ENCODE data around the gene AMN1. TPM values are rescaled to one million over a fixed set of nuclear protein-coding genes. Genes with fewer than 3 reads are reported as not detected.
"Not testable (repeated sequence)": the region's sequence is repeated elsewhere in the genome, so short reads cannot be mapped to it uniquely, and the experiment has no call there.

The AMN1 gene
- total and polyA plus RNA-seq, 4 donors = 22.3 to 43.9 (median 39.7) TPM

DNA sequence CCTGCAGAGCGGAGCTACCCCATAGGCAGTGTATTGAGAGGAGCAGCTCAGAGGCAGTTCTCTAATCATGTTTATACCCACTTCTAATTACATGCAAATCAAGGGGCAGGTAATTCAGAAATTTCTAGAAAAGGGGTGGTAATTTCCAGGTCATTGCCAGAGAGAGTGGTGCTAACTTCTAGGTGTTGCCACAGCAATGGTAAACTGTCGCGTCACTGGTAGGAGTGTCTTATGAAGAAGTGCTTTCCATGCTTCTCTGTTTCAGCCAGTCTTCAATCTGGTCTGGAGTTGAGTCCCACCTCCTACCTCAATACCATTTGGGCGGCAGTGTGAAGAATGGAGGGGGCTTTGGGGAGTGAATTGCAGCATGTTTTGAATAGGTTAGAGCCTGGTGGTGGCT is 8.5 kb upstream of the AMN1 start:
- no peaks in the 10 kb centered on the region for H3K4me1 ChIP-seq (ENCODE audit: control insufficient read depth, insufficient read depth, low read length)
- no peak overlapping the region for H3K27ac ChIP-seq (ENCODE audit: low read depth, low read length)
- H3K4me3 ChIP-seq (ENCODE audit: low read depth, low read length) = no peak overlapping the region
- no CpG with 5 or more reads among the region's 4 CpGs for WGBS (ENCODE audit: insufficient coverage)
- DNase-seq (ENCODE audit: low read depth in 4 of 6, low spot score in 6 of 6) = no peak
- no peaks in the 10 kb centered on the region for H3K27me3 ChIP-seq (ENCODE audit: control insufficient read depth, insufficient read depth, low read length)
- no peaks in the 10 kb centered on the region for H3K36me3 ChIP-seq (ENCODE audit: control insufficient read depth, insufficient read depth, low read length)
- H3K9me3 ChIP-seq (ENCODE audit: control insufficient read depth, insufficient read depth, low read length) = no peaks in the 10 kb centered on the region

- no peaks in the 10 kb centered on the region for H3K4me1 ChIP-seq (ENCODE audit: control insufficient read depth, insufficient read depth, low read length)
- H3K27me3 ChIP-seq (ENCODE audit: control insufficient read depth, insufficient read depth, low read length) = no peaks in the 10 kb centered on the region
- no peaks in the 10 kb centered on the region for H3K36me3 ChIP-seq (ENCODE audit: control insufficient read depth, insufficient read depth, low read length)
- no peak overlapping the region for H3K4me3 ChIP-seq (ENCODE audit: low read depth, low read length)
- DNase-seq (ENCODE audit: low read depth in 4 of 6, low spot score in 6 of 6) = no peak
- H3K9me3 ChIP-seq (ENCODE audit: control insufficient read depth, insufficient read depth, low read length) = no peaks in the 10 kb centered on the region
- no peak overlapping the region for H3K27ac ChIP-seq (ENCODE audit: low read depth, low read length)
Measured at GRCh38 chr12:31736472-31736871, 7.7 kb upstream of the AMN1 start.

- 88% methylated on average over 7 of the region's 15 CpGs for WGBS (ENCODE audit: insufficient coverage)
- H3K9me3 ChIP-seq (ENCODE audit: control insufficient read depth, insufficient read depth, low read length); H3K4me3 ChIP-seq (ENCODE audit: low read depth, low read length); H3K36me3 ChIP-seq (ENCODE audit: control insufficient read depth, insufficient read depth, low read length); H3K27ac ChIP-seq (ENCODE audit: low read depth, low read length); H3K4me1 ChIP-seq (ENCODE audit: control insufficient read depth, insufficient read depth, low read length); H3K27me3 ChIP-seq (ENCODE audit: control insufficient read depth, insufficient read depth, low read length); DNase-seq (ENCODE audit: low read depth in 4 of 6, low spot score in 6 of 6): not testable (repeated sequence)
Measured at GRCh38 chr12:31733549-31734432, 5.0 kb upstream of the AMN1 start.

DNA sequence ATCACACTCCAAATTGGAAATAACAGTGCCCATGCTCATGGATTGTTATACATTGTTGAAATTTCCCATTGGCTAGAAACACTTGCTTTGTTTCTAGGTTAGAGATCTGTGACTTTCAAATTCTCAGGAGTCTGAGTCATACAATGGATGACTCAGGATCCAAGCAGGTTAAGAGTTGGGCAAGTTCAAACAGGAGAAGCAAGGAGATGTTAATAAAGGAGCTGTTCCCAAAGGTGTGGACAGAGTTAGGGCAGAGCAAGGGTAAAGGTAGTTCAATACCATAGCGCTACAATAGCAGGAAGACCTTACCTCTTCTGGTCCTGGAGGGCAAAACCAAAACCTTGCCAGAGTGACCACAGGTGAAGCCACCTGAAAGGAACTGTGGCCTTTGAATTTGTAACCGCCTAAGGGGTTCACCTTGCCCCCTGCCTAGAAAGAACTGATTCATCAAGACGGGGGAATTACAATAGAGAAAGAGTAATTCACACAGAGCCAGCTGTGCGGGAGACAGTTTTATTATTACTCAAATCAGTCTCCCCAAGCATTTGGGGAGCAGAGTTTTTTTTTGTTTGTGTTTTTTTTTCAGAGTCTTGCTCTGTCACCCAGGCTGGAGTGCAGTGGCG is 4.2 kb upstream of the AMN1 start:
- Histone ChIP-seq H3K9me3 (ENCODE audit: control insufficient read depth, insufficient read depth, low read length) (no peaks in the 10 kb centered on the region), H3K27me3 (ENCODE audit: control insufficient read depth, insufficient read depth, low read length) (no peaks in the 10 kb centered on the region), H3K4me3 (ENCODE audit: low read depth, low read length) (no peak overlapping the region), H3K36me3 (ENCODE audit: control insufficient read depth, insufficient read depth, low read length) (no peaks in the 10 kb centered on the region), H3K27ac (ENCODE audit: low read depth, low read length) (no peak overlapping the region), H3K4me1 (ENCODE audit: control insufficient read depth, insufficient read depth, low read length) (peaks cover 6% of the 10 kb centered on the region)
- WGBS (ENCODE audit: insufficient coverage) = 37% methylated on average over 4 of the region's 5 CpGs
- no peak for DNase-seq (ENCODE audit: low read depth in 4 of 6, low spot score in 6 of 6)

DNA sequence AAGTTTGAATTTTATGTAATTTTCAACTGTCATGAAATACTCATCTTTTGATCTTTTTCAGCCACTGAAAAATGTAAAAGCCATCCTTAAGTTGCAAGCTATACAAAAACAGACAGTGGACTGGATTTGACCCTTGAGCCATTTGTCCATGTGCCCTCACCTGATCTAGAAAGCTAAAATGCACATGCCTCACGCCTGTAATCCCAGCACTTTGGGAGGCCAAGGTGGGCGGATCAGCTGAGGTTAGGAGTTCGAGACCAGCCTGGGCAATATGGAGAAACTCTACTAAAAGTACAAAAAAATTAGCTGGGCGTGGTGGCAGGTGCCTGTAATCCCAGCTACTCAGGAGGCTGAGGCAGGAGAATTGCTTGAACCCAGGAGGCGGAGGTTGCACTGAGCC is 2.4 kb upstream of the AMN1 start:
- H3K4me3 ChIP-seq (ENCODE audit: low read depth, low read length); H3K27ac ChIP-seq (ENCODE audit: low read depth, low read length); DNase-seq (ENCODE audit: low read depth in 4 of 6, low spot score in 6 of 6); H3K27me3 ChIP-seq (ENCODE audit: control insufficient read depth, insufficient read depth, low read length); H3K36me3 ChIP-seq (ENCODE audit: control insufficient read depth, insufficient read depth, low read length); H3K9me3 ChIP-seq (ENCODE audit: control insufficient read depth, insufficient read depth, low read length): not testable (repeated sequence)
- H3K4me1 ChIP-seq (ENCODE audit: control insufficient read depth, insufficient read depth, low read length) = peaks cover 11% of the 10 kb centered on the region
- WGBS (ENCODE audit: insufficient coverage) = 94% methylated on average over 5 of the region's 5 CpGs

GRCh38 chr12:31729705-31730104 is 884 bp upstream of the AMN1 start:
- Histone ChIP-seq H3K36me3 (ENCODE audit: control insufficient read depth, insufficient read depth, low read length) (no peaks in the 10 kb centered on the region), H3K27ac (ENCODE audit: low read depth, low read length) (peak overlapping the region; percentile 94), H3K4me3 (ENCODE audit: low read depth, low read length) (peak overlapping the region; percentile 92), H3K4me1 (ENCODE audit: control insufficient read depth, insufficient read depth, low read length) (peaks cover 11% of the 10 kb centered on the region), H3K27me3 (ENCODE audit: control insufficient read depth, insufficient read depth, low read length) (no peaks in the 10 kb centered on the region), H3K9me3 (ENCODE audit: control insufficient read depth, insufficient read depth, low read length) (no peaks in the 10 kb centered on the region)
- WGBS (ENCODE audit: insufficient coverage) = 75% methylated on average over 4 of the region's 4 CpGs
- DNase-seq (ENCODE audit: low read depth in 4 of 6, low spot score in 6 of 6) = no peak

- Histone ChIP-seq H3K4me1 (ENCODE audit: control insufficient read depth, insufficient read depth, low read length) (peaks cover 11% of the 10 kb centered on the region), H3K27ac (ENCODE audit: low read depth, low read length) (peak overlapping the region; percentile 94), H3K4me3 (ENCODE audit: low read depth, low read length) (peak overlapping the region; percentile 92), H3K27me3 (ENCODE audit: control insufficient read depth, insufficient read depth, low read length) (no peaks in the 10 kb centered on the region), H3K36me3 (ENCODE audit: control insufficient read depth, insufficient read depth, low read length) (no peaks in the 10 kb centered on the region), H3K9me3 (ENCODE audit: control insufficient read depth, insufficient read depth, low read length) (no peaks in the 10 kb centered on the region)
- DNase-seq (ENCODE audit: low read depth in 4 of 6, low spot score in 6 of 6) = peak in 3 of 6 donors; percentile 26 to 83 (median 46)
- WGBS (ENCODE audit: insufficient coverage) = 0% methylated on average over 22 of the region's 22 CpGs
Measured at GRCh38 chr12:31728289-31728916, 418 bp downstream of the AMN1 start.

DNA sequence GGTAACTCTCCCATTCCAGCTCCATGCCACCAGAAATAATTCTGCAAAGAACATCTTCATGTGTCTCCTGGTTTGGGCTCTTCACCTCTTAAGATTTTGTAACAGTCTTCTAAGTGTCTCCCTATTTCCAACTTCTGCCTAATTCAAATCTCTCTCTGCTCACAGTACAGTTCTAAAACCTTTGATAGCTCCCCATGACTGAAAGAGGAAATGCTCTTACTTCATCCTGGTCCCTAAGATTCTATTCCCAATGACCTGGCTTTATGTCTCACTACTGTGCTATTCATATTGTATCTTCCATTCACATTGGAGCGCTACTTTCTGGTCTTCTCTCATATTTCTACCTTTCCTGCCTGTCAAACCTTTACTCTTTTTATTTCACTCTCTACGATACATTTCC is 1.6 kb downstream of the AMN1 start:
- Histone ChIP-seq H3K36me3 (ENCODE audit: control insufficient read depth, insufficient read depth, low read length) (no peaks in the 10 kb centered on the region), H3K4me1 (ENCODE audit: control insufficient read depth, insufficient read depth, low read length) (peaks cover 11% of the 10 kb centered on the region), H3K27me3 (ENCODE audit: control insufficient read depth, insufficient read depth, low read length) (no peaks in the 10 kb centered on the region), H3K9me3 (ENCODE audit: control insufficient read depth, insufficient read depth, low read length) (no peaks in the 10 kb centered on the region), H3K27ac (ENCODE audit: low read depth, low read length) (no peak overlapping the region), H3K4me3 (ENCODE audit: low read depth, low read length) (no peak overlapping the region)
- 100% methylated on average over 2 of the region's 2 CpGs for WGBS (ENCODE audit: insufficient coverage)
- no peak for DNase-seq (ENCODE audit: low read depth in 4 of 6, low spot score in 6 of 6)

DNA sequence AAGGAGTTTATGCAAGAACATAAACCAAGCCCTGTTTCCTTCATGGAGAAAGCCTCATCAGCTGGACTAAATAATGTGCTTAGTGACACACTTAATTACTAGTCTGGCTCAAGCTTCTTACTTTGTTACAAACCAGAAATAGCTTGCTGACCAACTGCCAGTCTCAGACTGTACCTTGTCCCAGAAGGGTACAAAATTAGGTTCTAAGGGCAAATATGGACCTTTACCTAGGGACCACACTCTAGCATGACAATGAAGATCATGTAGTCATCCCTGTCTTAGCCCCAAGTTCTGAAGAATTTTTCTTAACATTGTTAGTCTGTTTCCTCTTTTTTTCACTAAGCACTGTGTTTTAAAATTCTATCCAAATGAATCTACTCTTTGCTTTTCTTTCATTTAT is 2.2 kb downstream of the AMN1 start:
- H3K4me3 ChIP-seq (ENCODE audit: low read depth, low read length) = no peak overlapping the region
- DNase-seq (ENCODE audit: low read depth in 4 of 6, low spot score in 6 of 6) = no peak
- no peaks in the 10 kb centered on the region for H3K36me3 ChIP-seq (ENCODE audit: control insufficient read depth, insufficient read depth, low read length)
- no peak overlapping the region for H3K27ac ChIP-seq (ENCODE audit: low read depth, low read length)
- H3K4me1 ChIP-seq (ENCODE audit: control insufficient read depth, insufficient read depth, low read length) = peaks cover 11% of the 10 kb centered on the region
- no peaks in the 10 kb centered on the region for H3K27me3 ChIP-seq (ENCODE audit: control insufficient read depth, insufficient read depth, low read length)
- no peaks in the 10 kb centered on the region for H3K9me3 ChIP-seq (ENCODE audit: control insufficient read depth, insufficient read depth, low read length)

All from spinal cord (tissue), 10 donors.